Measurements from ENCODE around the gene SEC62.

DNA sequence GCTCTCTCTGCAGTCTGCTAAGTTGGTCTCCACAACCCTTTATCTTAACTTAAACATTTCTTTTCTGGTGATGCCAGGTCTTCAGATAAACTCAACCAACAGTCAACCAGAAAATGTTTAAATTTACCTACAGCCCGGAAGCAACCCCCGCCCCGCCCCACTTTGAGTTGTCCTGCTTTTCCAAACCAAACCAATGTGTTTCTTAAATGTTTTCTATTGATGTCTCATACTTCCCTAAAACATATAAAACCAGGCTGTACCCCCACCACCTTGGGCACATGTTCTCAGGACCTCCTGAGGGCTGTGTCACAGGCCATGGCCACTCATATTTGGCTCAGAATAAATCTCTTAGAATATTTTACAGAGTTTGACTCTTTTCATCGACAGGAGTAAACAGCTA is 58.0 kb downstream of the SEC62 start:
- TF ChIP-seq, protein P1, sequence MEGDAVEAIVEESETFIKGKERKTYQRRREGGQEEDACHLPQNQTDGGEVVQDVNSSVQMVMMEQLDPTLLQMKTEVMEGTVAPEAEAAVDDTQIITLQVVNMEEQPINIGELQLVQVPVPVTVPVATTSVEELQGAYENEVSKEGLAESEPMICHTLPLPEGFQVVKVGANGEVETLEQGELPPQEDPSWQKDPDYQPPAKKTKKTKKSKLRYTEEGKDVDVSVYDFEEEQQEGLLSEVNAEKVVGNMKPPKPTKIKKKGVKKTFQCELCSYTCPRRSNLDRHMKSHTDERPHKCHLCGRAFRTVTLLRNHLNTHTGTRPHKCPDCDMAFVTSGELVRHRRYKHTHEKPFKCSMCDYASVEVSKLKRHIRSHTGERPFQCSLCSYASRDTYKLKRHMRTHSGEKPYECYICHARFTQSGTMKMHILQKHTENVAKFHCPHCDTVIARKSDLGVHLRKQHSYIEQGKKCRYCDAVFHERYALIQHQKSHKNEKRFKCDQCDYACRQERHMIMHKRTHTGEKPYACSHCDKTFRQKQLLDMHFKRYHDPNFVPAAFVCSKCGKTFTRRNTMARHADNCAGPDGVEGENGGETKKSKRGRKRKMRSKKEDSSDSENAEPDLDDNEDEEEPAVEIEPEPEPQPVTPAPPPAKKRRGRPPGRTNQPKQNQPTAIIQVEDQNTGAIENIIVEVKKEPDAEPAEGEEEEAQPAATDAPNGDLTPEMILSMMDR (IDR thresholded peaks at IDR 0.05) = no peak
- no peak for TF ChIP-seq ZFX (IDR thresholded peaks at IDR 0.05; ENCODE audit: borderline replicate concordance)

All from 22Rv1 (cell line).